HEK293 (cell line): ENCODE measurements around the gene HEATR9.

ENCODE experiments used
- BCL11A ChIP-seq: fragments of 450-650 bp; formaldehyde crosslinking; IDR thresholded peaks from 2 replicates; pipeline ENCODE4 v1.5.1; 2016; ENCODE audit warnings: low read depth, missing biosample characterization, missing genetic modification characterization
- HOXC10 ChIP-seq: sonication (generic); formaldehyde crosslinking; IDR thresholded peaks from 2 replicates; pipeline ENCODE4 v1.8.1; 2023; ENCODE audit warnings: mild to moderate bottlenecking, missing genetic modification reagents
- MEIS1 ChIP-seq: sonication (generic); formaldehyde crosslinking; IDR thresholded peaks from 2 replicates; pipeline ENCODE4 v1.8.1; 2022; ENCODE audit warnings: missing genetic modification reagents, mild to moderate bottlenecking, borderline replicate concordance
- PRDM4 ChIP-seq: fragments of 450-650 bp; formaldehyde crosslinking; IDR thresholded peaks from 2 replicates; pipeline ENCODE4 v1.5.1; 2017; ENCODE audit warnings: missing biosample characterization, missing genetic modification characterization
- ZNF37A ChIP-seq: fragments of 450-650 bp; IDR thresholded peaks from 2 replicates; pipeline ENCODE4 v1.5.1; 2018; ENCODE audit warnings: missing biosample characterization, missing genetic modification characterization
- ZNF398 ChIP-seq: fragments of 450-650 bp; formaldehyde crosslinking; IDR thresholded peaks from 2 replicates; pipeline ENCODE4 v1.5.1; 2017; ENCODE audit warnings: missing biosample characterization, missing genetic modification characterization
- ZNF530 ChIP-seq: fragments of 450-650 bp; formaldehyde crosslinking; IDR thresholded peaks from 2 replicates; pipeline ENCODE4 v1.5.1; 2016; ENCODE audit warnings: low read depth, missing biosample characterization, missing genetic modification characterization
- ZNF558 ChIP-seq: fragments of 450-650 bp; formaldehyde crosslinking; IDR thresholded peaks from 2 replicates; pipeline ENCODE4 v1.5.1; 2016; ENCODE audit warnings: missing biosample characterization, missing genetic modification characterization
- ZSCAN30 ChIP-seq: fragments of 450-650 bp; IDR thresholded peaks from 2 replicates; pipeline ENCODE4 v1.5.1; 2018; ENCODE audit warnings: missing biosample characterization, mild to moderate bottlenecking, missing genetic modification characterization, moderate library complexity
- TF ChIP-seq, protein P1 (sequence below): fragments of 450-650 bp; formaldehyde crosslinking; IDR thresholded peaks from 2 replicates; pipeline ENCODE4 v1.5.1; 2016; ENCODE audit warnings: missing biosample characterization, missing genetic modification characterization

- TF ChIP-seq MEIS1 (CRISPR knock-in tag) (no peak), ZNF398 (tag by site-specific recombination) (no peak), HOXC10 (CRISPR knock-in tag) (no peak), ZNF530 (tag by site-specific recombination) (no peak), ZNF37A (tag by site-specific recombination) (no peak), BCL11A (tag by site-specific recombination) (no peak), ZNF558 (no peak), PRDM4 (tag by site-specific recombination) (no peak), ZSCAN30 (tag by site-specific recombination) (no peak)
- TF ChIP-seq, protein P1, sequence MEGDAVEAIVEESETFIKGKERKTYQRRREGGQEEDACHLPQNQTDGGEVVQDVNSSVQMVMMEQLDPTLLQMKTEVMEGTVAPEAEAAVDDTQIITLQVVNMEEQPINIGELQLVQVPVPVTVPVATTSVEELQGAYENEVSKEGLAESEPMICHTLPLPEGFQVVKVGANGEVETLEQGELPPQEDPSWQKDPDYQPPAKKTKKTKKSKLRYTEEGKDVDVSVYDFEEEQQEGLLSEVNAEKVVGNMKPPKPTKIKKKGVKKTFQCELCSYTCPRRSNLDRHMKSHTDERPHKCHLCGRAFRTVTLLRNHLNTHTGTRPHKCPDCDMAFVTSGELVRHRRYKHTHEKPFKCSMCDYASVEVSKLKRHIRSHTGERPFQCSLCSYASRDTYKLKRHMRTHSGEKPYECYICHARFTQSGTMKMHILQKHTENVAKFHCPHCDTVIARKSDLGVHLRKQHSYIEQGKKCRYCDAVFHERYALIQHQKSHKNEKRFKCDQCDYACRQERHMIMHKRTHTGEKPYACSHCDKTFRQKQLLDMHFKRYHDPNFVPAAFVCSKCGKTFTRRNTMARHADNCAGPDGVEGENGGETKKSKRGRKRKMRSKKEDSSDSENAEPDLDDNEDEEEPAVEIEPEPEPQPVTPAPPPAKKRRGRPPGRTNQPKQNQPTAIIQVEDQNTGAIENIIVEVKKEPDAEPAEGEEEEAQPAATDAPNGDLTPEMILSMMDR, result no peak
These were observed 25.0 kb downstream of the HEATR9 start for GRCh38 chr17:35843698-35844097.
